ENCODE results near the gene MRPL34.

DNA sequence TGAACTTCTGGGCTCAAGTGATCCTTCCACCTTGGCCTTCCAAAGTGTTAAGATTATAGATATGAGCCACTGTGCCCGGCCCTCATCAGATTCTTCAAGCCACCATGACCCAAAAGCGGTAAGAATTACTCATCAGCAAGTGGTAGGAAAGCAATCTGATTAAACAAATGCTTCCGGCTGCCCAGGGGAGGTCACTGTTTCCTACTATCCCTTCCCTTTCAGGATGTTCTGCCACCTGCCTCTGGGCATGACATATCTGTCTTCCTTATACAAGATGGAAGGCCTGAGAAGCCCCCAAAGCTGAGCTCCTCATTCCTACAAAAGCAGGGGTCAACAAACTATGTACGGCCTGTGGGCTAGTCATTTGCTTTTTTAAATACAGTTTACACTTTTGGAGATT, 9.4 kb upstream of the MRPL34 start:
- TF ChIP-seq CTCF (IDR thresholded peaks at IDR 0.05; ENCODE audit: poor library complexity) (no peak), EZH2 (IDR thresholded peaks at IDR 0.05; ENCODE audit: borderline replicate concordance) (no peak)
